IPS-20b (cell line): ENCODE measurements around the gene PILRB.
"Not testable (repeated sequence)": the region's sequence is repeated elsewhere in the genome, so short reads cannot be mapped to it uniquely, and the experiment has no call there.

Source experiments
- H3K27ac ChIP-seq: one replicate; pipeline ENCODE4 v1.5.1; 2013; ENCODE audit warnings: low read length
- H3K27me3 ChIP-seq: 2 replicates; pipeline ENCODE4 v1.6.1; 2013; ENCODE audit warnings: mild to moderate bottlenecking, low read length, inconsistent platforms; ENCODE audit not compliant: insufficient read depth
- H3K36me3 ChIP-seq: 2 replicates; pipeline ENCODE4 v1.6.1; 2013; ENCODE audit warnings: low read depth, mild to moderate bottlenecking, inconsistent platforms, low read length, moderate library complexity; ENCODE audit not compliant: insufficient read depth
- H3K4me1 ChIP-seq: 2 replicates; pipeline ENCODE4 v1.6.1; 2013; ENCODE audit warnings: mild to moderate bottlenecking, control low read depth, inconsistent platforms, low read length, moderate library complexity; ENCODE audit not compliant: insufficient read depth
- H3K4me3 ChIP-seq: 2 replicates; pipeline ENCODE4 v1.5.1; 2013; ENCODE audit warnings: mild to moderate bottlenecking, low read length, inconsistent platforms
- H3K9ac ChIP-seq: 2 replicates; pipeline ENCODE4 v1.6.1; 2013; ENCODE audit warnings: low read depth, mild to moderate bottlenecking, inconsistent platforms, low read length, moderate library complexity
- H3K9me3 ChIP-seq: 2 replicates; pipeline ENCODE4 v1.6.1; 2013; ENCODE audit warnings: mild to moderate bottlenecking, low read depth, low read length, inconsistent platforms; ENCODE audit not compliant: insufficient read depth

The PILRB gene

DNA sequence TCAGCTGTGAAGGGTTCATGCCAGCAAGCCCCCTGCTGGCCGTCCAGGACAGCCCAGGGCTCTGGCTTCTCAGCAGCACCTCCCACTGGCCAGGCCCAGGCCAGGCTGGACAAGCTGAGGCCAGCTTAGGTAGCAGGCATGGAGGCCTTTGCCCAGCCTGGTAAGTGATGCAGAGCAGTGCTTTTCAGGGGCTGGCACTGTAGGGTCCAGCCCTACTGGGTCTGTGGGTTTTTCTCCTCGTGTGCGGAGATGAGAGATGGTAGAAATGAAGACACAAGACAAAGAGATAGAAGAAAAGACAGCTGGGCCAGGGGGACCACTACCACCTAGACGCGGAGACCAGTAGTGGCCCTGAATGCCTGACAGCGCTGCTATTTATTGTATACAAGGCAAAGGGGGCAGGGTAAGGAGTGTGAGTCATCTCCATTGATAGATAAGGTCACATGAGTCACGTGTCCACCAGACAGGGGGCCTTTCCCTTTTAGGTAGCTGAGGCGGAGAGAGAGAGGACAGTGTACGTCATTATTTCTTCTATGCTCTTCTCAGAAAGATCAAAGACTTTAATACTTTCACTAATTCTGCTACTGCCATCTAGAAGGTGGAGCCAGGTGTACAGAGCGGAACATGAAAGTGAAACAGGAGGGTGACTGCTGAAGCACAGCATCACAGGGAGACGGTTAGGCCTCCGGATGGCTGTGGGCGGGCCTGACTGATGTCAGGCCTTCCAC is 13.2 kb upstream of the PILRB start:
- not testable (repeated sequence) for H3K4me1 ChIP-seq, H3K9me3 ChIP-seq, H3K27me3 ChIP-seq, H3K4me3 ChIP-seq, H3K9ac ChIP-seq, H3K27ac ChIP-seq
- peaks cover 73% of the 10 kb centered on the region for H3K36me3 ChIP-seq

DNA sequence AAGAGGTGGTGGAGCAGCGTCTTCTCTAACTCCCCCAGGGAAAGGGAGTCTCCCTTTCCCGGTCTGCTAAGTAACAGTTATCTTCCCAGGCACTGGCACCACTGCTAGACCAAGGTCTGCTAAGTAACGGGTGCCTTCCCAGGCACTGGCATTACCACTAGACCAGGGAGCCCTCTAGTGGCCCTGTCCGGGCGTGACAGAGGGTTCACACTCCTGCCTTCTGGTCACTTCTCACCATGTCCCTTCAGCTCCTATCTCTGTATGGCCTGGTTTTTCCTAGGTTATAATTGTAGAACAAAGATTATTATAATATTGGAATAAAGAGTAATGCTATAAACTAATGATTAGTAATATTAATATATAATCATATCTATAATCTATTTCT is 12.6 kb upstream of the PILRB start:
- H3K9me3 ChIP-seq, H3K27me3 ChIP-seq, H3K9ac ChIP-seq, H3K27ac ChIP-seq, H3K4me1 ChIP-seq, H3K4me3 ChIP-seq: not testable (repeated sequence)
- peaks cover 78% of the 10 kb centered on the region for H3K36me3 ChIP-seq

DNA sequence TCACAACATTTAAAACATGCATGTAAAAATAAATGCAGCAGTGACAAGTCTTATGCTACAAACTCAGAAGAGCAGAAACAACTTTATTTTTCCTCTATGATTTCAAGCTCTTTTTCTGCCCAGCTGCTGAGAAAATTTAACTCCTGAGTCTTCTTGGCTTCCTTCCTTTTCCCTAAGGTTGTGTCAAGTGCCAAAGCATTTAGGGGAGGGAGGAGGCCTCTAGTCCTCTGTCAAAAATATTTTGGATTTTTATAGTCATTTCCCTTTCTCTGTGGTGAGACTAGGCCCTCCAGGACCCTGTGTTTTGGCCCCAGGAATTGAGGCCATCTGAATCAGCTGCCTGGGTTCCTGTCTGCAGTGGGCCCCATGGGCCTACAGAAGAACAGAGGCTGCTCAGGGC is 11.0 kb upstream of the PILRB start:
- Histone ChIP-seq H3K4me1 (no peaks in the 10 kb centered on the region), H3K36me3 (peaks cover 84% of the 10 kb centered on the region), H3K9me3 (no peaks in the 10 kb centered on the region)

DNA sequence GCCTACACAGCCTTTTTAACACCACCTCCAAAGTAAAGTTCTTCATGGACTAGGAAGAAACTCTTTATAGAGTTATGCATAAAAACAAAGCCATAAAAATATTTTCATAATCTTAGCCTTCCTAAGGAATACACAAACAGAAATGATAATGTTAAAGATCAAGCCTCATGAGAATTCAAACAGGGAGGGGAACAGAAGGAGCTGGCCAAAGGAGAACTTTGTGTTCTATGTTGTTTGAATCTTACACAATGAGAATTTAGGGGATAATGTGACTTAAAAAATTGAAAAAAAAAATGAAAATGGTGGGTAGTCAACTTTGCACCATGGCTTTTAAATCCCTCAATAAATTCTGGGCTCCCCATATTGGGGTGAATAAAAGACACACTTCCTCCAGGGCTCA is 9.1 kb upstream of the PILRB start:
- no peaks in the 10 kb centered on the region for H3K27me3 ChIP-seq
- no peaks in the 10 kb centered on the region for H3K9me3 ChIP-seq
- peaks cover 83% of the 10 kb centered on the region for H3K36me3 ChIP-seq
- H3K9ac ChIP-seq = no peak overlapping the region
- H3K4me1 ChIP-seq = no peaks in the 10 kb centered on the region
- H3K27ac ChIP-seq = no peak overlapping the region
- H3K4me3 ChIP-seq = no peak overlapping the region

More for the DNA sequence above, 11.0 kb upstream of the PILRB start:
- Histone ChIP-seq H3K27me3 (no peaks in the 10 kb centered on the region), H3K27ac (no peak overlapping the region), H3K9ac (no peak overlapping the region), H3K4me3 (no peak overlapping the region)

DNA sequence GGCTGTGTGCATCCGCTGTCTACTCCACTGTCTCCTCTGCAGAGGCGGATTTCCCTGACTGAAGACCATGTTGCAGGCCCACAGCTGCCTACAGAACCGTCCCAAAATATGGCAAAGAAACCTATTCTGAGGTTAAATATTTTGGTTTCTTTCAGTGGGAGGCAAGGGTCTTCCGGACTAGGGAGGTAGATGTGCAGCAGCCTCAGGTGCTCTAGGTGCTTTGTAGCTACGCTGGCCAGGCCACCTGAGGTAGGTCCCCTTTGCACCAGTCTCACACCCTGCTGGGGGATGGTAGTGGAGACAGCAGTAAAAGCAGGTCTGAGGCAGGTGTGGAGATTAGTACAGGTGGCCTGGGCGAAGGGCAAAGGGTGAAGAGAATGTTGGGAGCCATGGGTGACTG is 8.2 kb upstream of the PILRB start:
- H3K36me3 ChIP-seq = peaks cover 86% of the 10 kb centered on the region

DNA sequence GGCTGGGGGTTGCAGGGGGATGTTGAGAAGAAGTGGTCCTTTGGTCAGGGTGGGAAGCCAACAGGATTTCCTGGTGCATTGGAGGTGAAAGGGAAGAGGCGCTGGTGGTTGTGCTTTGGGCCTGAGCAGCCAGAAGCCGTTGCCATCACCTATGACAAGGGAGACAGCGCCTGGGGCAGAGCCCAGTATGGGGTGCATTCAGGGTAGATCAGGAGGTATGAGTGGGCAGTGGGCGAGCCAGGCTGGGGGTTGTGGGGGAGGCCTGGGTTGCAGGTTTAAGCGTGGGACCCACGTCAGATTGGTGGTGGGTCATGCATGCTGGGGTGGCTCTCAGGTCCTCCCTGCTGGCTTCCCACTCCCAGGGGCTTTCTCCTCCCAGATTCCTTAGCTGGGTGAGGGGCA is 6.3 kb upstream of the PILRB start:
- Histone ChIP-seq H3K9me3 (no peaks in the 10 kb centered on the region), H3K4me3 (no peak overlapping the region), H3K27me3 (no peaks in the 10 kb centered on the region), H3K36me3 (peaks cover 85% of the 10 kb centered on the region), H3K27ac (no peak overlapping the region), H3K9ac (no peak overlapping the region), H3K4me1 (no peaks in the 10 kb centered on the region)

More for the DNA sequence above, 8.2 kb upstream of the PILRB start:
- H3K27me3 ChIP-seq = no peaks in the 10 kb centered on the region
- H3K4me1 ChIP-seq = no peaks in the 10 kb centered on the region
- no peak overlapping the region for H3K9ac ChIP-seq
- H3K9me3 ChIP-seq = no peaks in the 10 kb centered on the region
- H3K4me3 ChIP-seq = no peak overlapping the region
- H3K27ac ChIP-seq = no peak overlapping the region

DNA sequence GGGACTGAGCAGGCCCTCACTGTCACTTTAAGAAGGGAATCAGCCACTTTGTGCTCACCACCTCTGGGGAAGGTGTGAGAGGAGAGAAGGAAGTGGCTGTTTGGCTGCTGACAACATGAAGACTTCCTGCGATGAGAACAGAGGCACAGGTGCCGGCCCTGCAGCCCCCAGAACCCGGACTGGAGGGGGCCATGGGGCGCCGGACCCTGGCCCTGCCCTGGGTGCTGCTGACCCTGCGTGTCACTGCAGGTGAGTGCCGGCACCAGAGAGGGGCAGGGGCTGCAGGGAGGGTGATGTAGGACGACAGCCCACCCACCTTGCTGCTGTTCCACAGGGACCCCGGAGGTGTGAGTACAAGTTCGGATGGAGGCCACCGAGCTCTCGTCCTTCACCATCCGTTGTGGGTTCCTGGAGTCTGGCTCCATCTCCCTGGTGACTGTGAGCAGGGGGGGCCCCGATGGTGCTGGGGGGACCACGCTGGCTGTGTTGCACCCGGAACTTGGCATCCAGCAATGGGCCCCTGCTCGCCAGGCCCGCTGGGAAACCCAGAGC is 5.6 kb upstream of the PILRB start:
- peaks cover 85% of the 10 kb centered on the region for H3K36me3 ChIP-seq
- not testable (repeated sequence) for H3K9ac ChIP-seq, H3K4me1 ChIP-seq, H3K4me3 ChIP-seq, H3K9me3 ChIP-seq, H3K27ac ChIP-seq, H3K27me3 ChIP-seq

DNA sequence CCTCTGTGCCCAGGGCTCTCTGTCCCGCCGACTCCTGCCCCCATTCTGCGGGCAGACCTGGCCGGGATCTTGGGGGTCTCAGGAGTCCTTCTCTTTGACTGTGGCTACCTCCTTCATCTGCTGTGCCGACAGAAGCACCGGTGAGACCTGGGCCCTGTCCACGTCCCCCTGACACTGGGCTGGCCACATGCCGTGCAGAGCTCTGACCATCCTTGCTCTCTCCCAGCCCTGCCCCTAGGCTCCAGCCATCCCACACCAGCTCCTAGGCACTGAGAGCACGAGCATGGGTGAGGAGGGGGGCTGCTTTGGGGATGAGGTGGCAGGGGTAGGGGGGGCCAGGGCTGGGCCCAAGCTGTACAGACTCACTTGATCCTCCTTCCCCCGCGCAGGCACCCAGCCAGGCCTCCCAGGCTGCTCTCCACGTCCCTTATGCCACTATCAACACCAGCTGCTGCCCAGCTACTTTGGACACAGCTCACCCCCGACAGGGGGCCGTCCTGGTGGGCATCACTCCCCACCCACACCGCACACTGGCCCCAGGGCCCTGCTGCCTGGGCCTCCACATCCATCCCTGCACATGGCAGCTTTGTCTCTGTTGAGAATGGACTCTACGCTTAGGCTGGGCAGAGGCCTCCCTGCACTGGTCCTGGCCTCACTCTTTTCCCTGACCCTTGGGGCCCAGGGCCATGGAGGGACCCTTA is 4.8 kb upstream of the PILRB start:
- H3K36me3 ChIP-seq = peaks cover 85% of the 10 kb centered on the region
- H3K27me3 ChIP-seq = no peaks in the 10 kb centered on the region
- H3K4me3 ChIP-seq = no peak overlapping the region
- H3K27ac ChIP-seq = no peak overlapping the region
- no peaks in the 10 kb centered on the region for H3K4me1 ChIP-seq
- H3K9me3 ChIP-seq = no peaks in the 10 kb centered on the region
- H3K9ac ChIP-seq = no peak overlapping the region

DNA sequence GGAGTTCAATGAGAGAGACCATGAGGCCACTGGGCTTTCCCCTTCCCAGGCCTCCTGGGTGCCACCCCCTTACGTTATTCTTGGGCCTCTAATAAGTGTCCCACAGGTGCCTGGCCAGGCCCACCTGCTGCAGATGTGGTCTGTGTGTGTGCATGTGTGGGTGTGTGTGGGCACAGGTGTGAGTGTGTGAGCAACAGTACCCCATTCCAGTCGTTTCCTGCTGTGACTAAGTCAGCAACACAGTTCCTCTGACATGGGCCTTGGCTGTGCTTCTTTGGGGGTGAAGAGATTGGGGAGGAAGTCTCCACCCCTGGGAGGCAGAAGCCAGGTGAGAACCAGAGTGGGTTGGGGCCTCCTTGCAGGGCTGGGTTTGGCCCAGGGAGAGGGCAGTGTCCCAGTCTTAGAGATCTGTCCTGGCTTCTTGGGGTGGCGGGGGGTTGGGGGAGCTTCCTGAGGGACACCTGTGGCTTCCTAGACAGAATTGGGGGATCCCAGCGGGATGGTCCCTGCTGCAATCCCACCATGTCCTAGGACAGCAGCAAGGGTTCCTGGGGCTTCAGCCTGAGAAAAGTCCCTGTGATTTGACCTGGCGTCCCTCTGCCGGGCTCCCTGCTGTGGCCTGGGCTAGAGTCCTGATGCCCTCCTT is 4.1 kb upstream of the PILRB start:
- Histone ChIP-seq H3K4me1 (no peaks in the 10 kb centered on the region), H3K4me3 (no peak overlapping the region), H3K9ac (no peak overlapping the region), H3K36me3 (peaks cover 88% of the 10 kb centered on the region), H3K27me3 (no peaks in the 10 kb centered on the region), H3K9me3 (no peaks in the 10 kb centered on the region), H3K27ac (no peak overlapping the region)

DNA sequence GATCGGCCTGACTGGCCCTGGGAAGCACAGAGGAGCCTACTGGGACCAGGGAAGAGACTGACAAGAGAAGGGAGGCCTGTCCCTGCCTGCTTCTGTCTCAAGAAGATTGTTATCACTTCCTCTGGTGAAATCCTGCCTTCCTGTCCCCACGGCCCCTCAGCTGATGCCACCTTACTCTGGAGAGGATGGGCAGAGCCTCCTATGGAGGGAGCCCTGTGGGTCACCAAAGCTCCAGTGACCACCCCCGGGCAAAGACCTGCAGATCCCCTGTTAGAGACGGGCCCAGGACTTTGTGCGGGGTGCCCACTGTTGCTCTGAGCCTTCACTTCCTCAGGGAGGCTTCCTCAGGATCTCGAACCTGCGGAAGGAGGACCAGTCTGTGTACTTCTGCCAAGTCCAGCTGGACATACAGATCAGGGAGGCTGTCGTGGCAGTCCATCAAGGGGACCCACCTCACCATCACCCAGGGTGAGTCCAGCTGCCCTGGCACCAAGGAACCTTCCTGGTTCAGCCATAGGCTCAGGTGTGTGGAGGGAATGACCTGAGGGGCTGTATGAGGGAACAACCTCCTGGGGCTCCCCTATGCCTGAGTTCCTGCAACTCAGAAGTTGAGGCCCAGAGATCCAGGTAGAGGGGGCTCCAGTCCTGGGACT is 1.4 kb upstream of the PILRB start:
- Histone ChIP-seq H3K36me3 (peaks cover 88% of the 10 kb centered on the region), H3K4me1 (no peaks in the 10 kb centered on the region), H3K9me3 (no peaks in the 10 kb centered on the region), H3K27ac (no peak overlapping the region), H3K27me3 (no peaks in the 10 kb centered on the region), H3K9ac (no peak overlapping the region), H3K4me3 (no peak overlapping the region)

DNA sequence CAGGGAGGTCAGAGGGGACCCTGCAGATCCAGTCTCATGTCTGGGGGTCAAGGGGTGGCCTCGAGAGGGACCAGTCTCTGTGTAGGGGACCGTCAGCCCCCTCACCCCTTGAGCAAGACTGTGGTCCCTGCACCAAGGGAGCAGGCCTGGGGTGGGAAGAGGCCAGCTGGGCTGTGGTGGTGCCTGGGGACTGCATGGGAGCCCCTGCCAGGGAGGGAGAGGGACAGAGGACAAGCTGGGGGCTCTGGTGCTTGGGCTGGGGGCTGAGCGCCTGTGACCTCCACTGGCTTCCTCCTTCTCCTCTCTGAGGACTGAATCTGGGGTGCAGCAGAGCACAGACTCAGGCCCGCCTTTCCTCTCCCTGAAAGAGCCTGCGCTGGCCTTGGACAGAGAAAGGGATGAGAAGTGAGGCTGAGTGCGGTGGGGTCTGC is 771 bp upstream of the PILRB start:
- Histone ChIP-seq H3K9ac (no peak overlapping the region), H3K36me3 (peaks cover 90% of the 10 kb centered on the region), H3K27ac (no peak overlapping the region)

More for the DNA sequence above, 771 bp upstream of the PILRB start:
- Histone ChIP-seq H3K4me3 (no peak overlapping the region), H3K9me3 (no peaks in the 10 kb centered on the region), H3K4me1 (no peaks in the 10 kb centered on the region), H3K27me3 (no peaks in the 10 kb centered on the region)
